ENCODE data around the gene ARHGAP6. TPM values are rescaled to one million over a fixed set of nuclear protein-coding genes. Genes with fewer than 3 reads are reported as not detected.

ARHGAP6 gene
- total and polyA plus RNA-seq, 2 donors from 2014 or later, result 6.0 to 20.4 TPM

- Histone ChIP-seq H3K9ac (ENCODE audit: low read length in 3 of 3) (no peak overlapping the region), H3K27me3 (ENCODE audit: control insufficient read depth, insufficient read depth, low read length) (no peaks in the 10 kb centered on the region), H3K4me1 (ENCODE audit: control insufficient read depth in 2 of 3, insufficient read depth in 2 of 3, low read depth in 1 of 3, low read length in 3 of 3) (no peaks in the 10 kb centered on the region), H3K27ac (ENCODE audit: low read depth in 2 of 2, low read length in 2 of 2) (no peak overlapping the region), H3K9me3 (ENCODE audit: control insufficient read depth in 2 of 3, insufficient read depth in 1 of 3, low read length in 3 of 3) (peaks cover 0 to 3% (median 0%) of the 10 kb centered on the region in 3 donors), H3K36me3 (ENCODE audit: control insufficient read depth in 2 of 3, insufficient read depth in 3 of 3, low read length in 3 of 3) (no peaks in the 10 kb centered on the region), H3K4me3 (ENCODE audit: low read length in 3 of 3) (no peak overlapping the region)
- DNase-seq (no peak), FAIRE-seq (no peak)
- no peak for TF ChIP-seq CTCF (IDR thresholded peaks at IDR 0.05; ENCODE audit: borderline replicate concordance, extremely low read depth, insufficient read depth)
- intact Hi-C loops (cut with DNase I), result no loop called here
Measured at GRCh38 chrX:11546917-11547316, 118.8 kb downstream of the ARHGAP6 start.

GRCh38 chrX:11543249-11543648 lies 122.5 kb downstream of the ARHGAP6 start:
- Histone ChIP-seq H3K27me3 (ENCODE audit: control insufficient read depth, insufficient read depth, low read length) (no peaks in the 10 kb centered on the region), H3K4me1 (ENCODE audit: control insufficient read depth in 2 of 3, insufficient read depth in 2 of 3, low read depth in 1 of 3, low read length in 3 of 3) (no peaks in the 10 kb centered on the region), H3K9ac (ENCODE audit: low read length in 3 of 3) (no peak overlapping the region), H3K4me3 (ENCODE audit: low read length in 3 of 3) (no peak overlapping the region), H3K36me3 (ENCODE audit: control insufficient read depth in 2 of 3, insufficient read depth in 3 of 3, low read length in 3 of 3) (no peaks in the 10 kb centered on the region), H3K27ac (ENCODE audit: low read depth in 2 of 2, low read length in 2 of 2) (no peak overlapping the region), H3K9me3 (ENCODE audit: control insufficient read depth in 2 of 3, insufficient read depth in 1 of 3, low read length in 3 of 3) (peaks cover 0 to 3% (median 0%) of the 10 kb centered on the region in 3 donors)
- DNase-seq (no peak), FAIRE-seq (no peak)
- TF ChIP-seq CTCF (IDR thresholded peaks at IDR 0.05; ENCODE audit: borderline replicate concordance, extremely low read depth, insufficient read depth), result no peak
- intact Hi-C loops (cut with DNase I), result no loop called here

GRCh38 chrX:11541510-11541909 lies 124.2 kb downstream of the ARHGAP6 start:
- no peak for FAIRE-seq
- Histone ChIP-seq H3K27ac (ENCODE audit: low read depth in 2 of 2, low read length in 2 of 2) (no peak overlapping the region), H3K4me3 (ENCODE audit: low read length in 3 of 3) (no peak overlapping the region), H3K36me3 (ENCODE audit: control insufficient read depth in 2 of 3, insufficient read depth in 3 of 3, low read length in 3 of 3) (no peaks in the 10 kb centered on the region), H3K27me3 (ENCODE audit: control insufficient read depth, insufficient read depth, low read length) (no peaks in the 10 kb centered on the region), H3K4me1 (ENCODE audit: control insufficient read depth in 2 of 3, insufficient read depth in 2 of 3, low read depth in 1 of 3, low read length in 3 of 3) (no peaks in the 10 kb centered on the region), H3K9me3 (ENCODE audit: control insufficient read depth in 2 of 3, insufficient read depth in 1 of 3, low read length in 3 of 3) (no peaks in the 10 kb centered on the region), H3K9ac (ENCODE audit: low read length in 3 of 3) (no peak overlapping the region)
- TF ChIP-seq CTCF (IDR thresholded peaks at IDR 0.05; ENCODE audit: borderline replicate concordance, extremely low read depth, insufficient read depth), result no peak
- intact Hi-C loops (cut with DNase I), result no loop called here
- DNase-seq, result no peak

All from kidney (tissue), 14 donors.